Activated CD8-positive, alpha-beta memory T cell treated with anti-CD3 and anti-CD28 coated beads for 1 hour (primary cell): ENCODE data around the gene WWOX.

Experiments
- DNase-seq, 2 donors: peaks; one replicate each; pipeline ENCODE4 v3.0.0-alpha.2; 2020; ENCODE audit warnings: low read depth in 1 of 2; ENCODE audit errors: extremely low read depth in 1 of 2

WWOX gene

GRCh38 chr16:78946556-78946955 lies 847.1 kb downstream of the WWOX start:
- no peak for DNase-seq

DNA sequence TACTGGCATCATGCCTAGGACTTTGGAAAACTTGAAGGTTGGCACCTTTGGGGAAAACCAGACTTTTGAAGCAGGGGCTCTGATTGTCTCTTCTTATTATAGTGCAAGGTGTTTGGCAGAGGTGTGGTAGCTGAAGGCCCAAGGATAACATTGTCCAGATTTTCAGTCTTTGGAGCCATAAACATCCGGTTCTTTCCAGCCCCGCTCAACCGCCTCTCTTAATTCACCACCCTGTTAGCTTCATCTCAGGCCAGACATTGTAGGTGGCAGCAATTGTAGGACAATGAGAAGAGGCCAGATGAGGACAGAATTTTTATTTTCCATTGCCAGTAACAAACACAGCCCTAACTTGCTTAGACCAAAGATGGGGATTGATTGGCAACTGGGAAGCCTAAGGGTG lies 851.3 kb downstream of the WWOX start:
- DNase-seq: no peak

- no peak for DNase-seq
Measured at GRCh38 chr16:78952630-78953029, 853.2 kb downstream of the WWOX start.

GRCh38 chr16:78953526-78953925 lies 854.1 kb downstream of the WWOX start:
- no peak for DNase-seq

GRCh38 chr16:78955206-78955605 lies 855.8 kb downstream of the WWOX start:
- no peak for DNase-seq

- no peak for DNase-seq
Measured at GRCh38 chr16:78956859-78957258, 857.4 kb downstream of the WWOX start.

GRCh38 chr16:78957317-78958100 lies 858.1 kb downstream of the WWOX start:
- no peak for DNase-seq

DNA sequence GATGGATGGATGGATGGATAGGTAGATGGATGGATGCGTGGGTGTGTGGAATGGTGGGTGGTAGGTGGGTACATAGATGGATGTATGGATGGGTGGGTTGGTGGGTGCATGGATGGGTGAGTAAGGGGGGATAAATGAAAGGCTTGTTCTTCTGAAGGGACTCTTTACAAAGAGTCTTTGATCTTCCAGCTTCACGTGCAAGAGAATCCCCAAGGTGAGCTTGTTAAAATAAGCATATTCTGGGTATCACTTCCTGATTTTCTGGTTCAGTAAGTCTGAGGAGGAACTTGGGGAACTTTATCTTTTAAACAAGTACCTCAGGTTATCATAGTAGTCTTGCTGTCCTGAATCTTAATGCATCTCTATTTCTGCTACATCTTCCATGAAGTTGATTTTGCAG lies 862.0 kb downstream of the WWOX start:
- no peak for DNase-seq

DNA sequence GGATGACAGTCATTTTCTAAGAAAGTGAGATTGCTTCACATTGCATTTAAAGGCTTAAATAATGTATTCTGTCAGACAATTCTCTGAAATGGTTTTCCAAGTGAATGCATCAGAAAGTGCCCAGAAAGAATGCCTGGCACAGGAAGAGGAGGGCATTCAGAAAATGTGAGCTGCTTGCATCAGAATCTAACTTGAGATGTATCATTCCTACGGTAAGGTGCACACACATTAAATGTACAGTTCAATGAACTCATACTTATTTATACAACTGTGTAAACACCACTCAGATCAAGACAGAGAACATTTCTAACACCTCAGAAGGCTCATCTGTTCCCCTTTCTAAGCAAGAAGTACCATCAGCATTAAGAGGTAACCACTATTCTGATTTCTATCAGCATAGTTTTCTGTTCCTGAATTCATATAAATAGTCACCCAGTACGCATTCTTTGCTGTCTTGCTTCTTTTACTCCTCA lies 863.0 kb downstream of the WWOX start:
- no peak for DNase-seq

DNA sequence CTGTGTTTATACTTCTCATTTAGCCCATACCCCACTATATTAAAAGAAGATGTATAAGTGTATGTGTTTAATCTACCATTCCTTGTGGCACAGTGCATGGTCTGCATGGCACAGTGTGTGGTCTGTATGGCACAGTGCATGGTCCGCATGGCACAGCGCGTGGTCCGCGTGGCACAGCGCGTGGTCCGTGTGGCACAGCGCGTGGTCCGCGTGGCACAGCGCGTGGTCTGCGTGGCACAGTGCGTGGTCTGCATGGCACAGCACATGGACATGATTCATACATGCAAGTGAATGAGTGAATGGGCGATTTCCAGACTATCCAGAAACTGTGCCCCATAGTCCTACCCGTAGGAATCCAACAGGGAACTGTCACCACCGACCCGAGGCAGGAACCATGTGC lies 868.5 kb downstream of the WWOX start:
- DNase-seq: no peak

GRCh38 chr16:78969721-78970120 lies 870.3 kb downstream of the WWOX start:
- DNase-seq: no peak

- DNase-seq: no peak
Measured at GRCh38 chr16:78970650-78971049, 871.2 kb downstream of the WWOX start.

DNA sequence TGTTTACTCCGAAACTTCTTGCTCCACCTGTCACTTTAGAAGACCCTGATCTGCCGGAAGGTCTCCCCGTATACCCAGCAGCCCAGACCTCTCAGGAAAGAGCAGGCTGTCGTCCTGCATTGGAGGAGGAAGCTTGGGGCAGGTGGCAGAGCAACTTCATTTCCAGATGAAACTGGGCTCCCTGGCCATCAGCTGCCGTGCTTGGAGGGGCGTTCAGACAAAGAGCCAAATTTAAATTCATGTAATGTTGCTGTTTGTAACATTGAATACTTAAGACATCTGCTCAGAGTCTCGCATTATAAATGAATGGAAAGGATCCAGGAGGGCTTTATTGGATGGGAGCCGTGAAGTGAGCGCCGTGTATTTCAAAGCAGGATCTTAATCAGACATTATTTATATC lies 872.6 kb downstream of the WWOX start:
- DNase-seq: no peak

- no peak for DNase-seq
Measured at GRCh38 chr16:78972986-78973385, 873.5 kb downstream of the WWOX start.

- no peak for DNase-seq
Measured at GRCh38 chr16:78976212-78976611, 876.8 kb downstream of the WWOX start.

DNA sequence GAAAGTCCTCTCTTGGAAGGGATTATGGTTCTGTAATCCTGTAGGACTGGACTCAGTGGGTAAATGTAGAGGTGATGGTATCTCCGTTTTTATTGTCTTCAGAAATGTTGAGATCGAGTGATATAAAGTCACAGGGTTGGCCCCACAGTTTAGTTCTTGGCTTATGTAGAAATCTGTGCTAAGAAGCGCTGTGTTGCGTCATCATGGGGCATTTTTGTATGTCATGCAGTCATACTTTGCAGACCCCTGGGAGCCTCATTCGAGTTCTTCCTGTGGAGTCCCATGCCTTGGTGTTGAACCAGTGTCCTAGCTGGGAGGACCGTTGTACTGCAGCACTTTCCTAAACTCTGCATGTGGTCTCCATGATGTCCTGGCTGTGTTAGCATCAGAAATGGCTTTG lies 881.4 kb downstream of the WWOX start:
- no peak for DNase-seq

DNA sequence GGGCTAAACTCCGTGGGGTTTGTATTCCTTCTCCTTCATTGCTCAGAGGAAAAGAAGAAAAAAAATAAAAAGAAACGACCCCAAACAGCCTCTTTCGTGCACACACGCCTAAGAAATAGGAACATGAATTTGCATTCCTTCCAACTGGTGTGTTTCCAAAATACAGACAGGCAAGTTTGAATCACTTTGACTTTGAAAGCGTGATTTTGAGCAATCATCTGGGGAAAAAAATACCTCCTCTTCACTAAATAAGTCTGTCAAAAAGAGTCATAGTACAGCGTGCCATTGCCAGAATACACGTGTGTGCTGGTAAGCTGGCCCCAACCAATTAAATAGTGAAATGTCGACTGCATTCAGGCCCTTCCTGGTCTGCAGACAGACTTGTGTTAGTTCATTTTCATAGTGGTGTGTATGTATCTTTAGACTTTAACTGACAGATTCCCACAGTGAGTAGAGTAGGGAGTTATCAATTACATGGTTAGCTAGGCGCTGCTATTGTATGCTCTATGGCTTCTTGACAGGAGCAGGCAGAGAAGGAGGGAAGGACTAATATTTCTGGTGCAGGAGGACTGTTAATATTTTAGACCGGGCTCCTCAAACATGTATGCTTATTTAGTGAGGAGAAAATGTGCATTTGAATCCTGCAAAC lies 882.8 kb downstream of the WWOX start:
- no peak for DNase-seq

GRCh38 chr16:78984324-78984723 lies 884.9 kb downstream of the WWOX start:
- no peak for DNase-seq

DNA sequence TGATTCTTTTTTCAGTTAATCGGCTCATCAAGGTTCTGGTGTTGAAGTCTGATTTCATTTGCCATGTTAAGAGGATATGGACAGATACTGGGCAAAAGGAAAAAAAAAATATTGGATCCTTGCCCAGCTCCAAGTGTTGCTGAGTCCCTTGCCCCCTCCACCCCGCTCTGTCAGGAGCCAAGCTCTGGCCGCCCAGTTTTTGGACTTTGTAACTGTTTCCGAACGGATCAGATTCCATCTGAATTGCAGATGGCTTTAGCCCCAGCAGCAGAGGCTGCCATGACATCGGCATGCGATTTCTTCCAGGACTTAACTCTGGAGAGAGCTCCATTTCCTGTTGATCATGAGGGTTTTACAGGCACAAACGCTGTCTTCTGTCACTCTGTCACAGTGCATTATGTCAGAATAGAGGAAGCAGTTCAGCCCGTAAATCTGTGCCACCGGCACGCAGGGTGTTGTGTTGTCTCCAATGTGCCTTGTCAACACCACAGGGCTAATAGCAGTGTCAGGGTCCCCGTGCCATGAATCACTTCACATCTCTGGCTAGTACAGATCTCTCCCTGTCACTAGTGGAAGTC lies 885.5 kb downstream of the WWOX start:
- DNase-seq: no peak

- no peak for DNase-seq
Measured at GRCh38 chr16:78985716-78986605, 886.5 kb downstream of the WWOX start.

GRCh38 chr16:78987666-78988065 lies 888.2 kb downstream of the WWOX start:
- no peak for DNase-seq
